Activated naive CD4-positive, alpha-beta T cell treated with anti-CD3 and anti-CD28 coated beads for 36 hours (primary cell): Measurements from ENCODE around the gene MOXD1. TPM values are rescaled to one million over a fixed set of nuclear protein-coding genes. Genes with fewer than 3 reads are reported as not detected.
A peak's percentile ranks its signal among the peaks of the same experiment; 100 is the strongest.

ENCODE experiments used
- CTCF ChIA-PET: fragments of 350-600 bp; sonication (Branson Sonifier 250); formaldehyde crosslinking; loops from one replicate; lab custom pipeline; 2021; ENCODE audit warnings: antibody characterized with exemption; lab: Charles Lee
- DNase-seq: peaks from one replicate; pipeline ENCODE4 v3.0.0-alpha.2; 2020
- H3K27ac Mint-ChIP-seq: one replicate; pipeline ENCODE4 v1.8.0; 2021; ENCODE audit warnings: mild to moderate bottlenecking, mixed read lengths
- H3K27me3 Mint-ChIP-seq: one replicate; pipeline ENCODE4 v1.8.0; 2021; ENCODE audit warnings: low read depth, mixed read lengths
- H3K36me3 Mint-ChIP-seq: one replicate; pipeline ENCODE4 v1.8.0; 2021; ENCODE audit warnings: low read depth, mixed read lengths
- H3K4me1 Mint-ChIP-seq: one replicate; pipeline ENCODE4 v1.8.0; 2021; ENCODE audit warnings: low read depth, mixed read lengths
- H3K4me3 Mint-ChIP-seq: one replicate; pipeline ENCODE4 v1.8.0; 2021; ENCODE audit warnings: mild to moderate bottlenecking, moderate library complexity, mixed read lengths
- H3K9me3 Mint-ChIP-seq: one replicate; pipeline ENCODE4 v1.8.0; 2021; ENCODE audit warnings: mixed read lengths
- intact Hi-C: fragments of 100-400 bp; cut with micrococcal nuclease; formaldehyde crosslinking; loops from one replicate; pipeline ENCODE4 v1.15.1; 2023
- total RNA-seq, 2 experiments: library from RNA; stranded (reverse); gene quantifications; one replicate each; pipeline ENCODE4 v1.2.3, GENCODE V29; 2021

The MOXD1 gene
- total RNA-seq, 2 experiments from 2014 or later = not detected

GRCh38 chr6:132392270-132392646 lies 9.0 kb downstream of the MOXD1 start:
- Mint-ChIP-seq H3K27me3 (peaks cover 35% of the 10 kb centered on the region), H3K4me1 (no peaks in the 10 kb centered on the region), H3K4me3 (no peak overlapping the region), H3K36me3 (peaks cover 5% of the 10 kb centered on the region), H3K9me3 (peaks cover 17% of the 10 kb centered on the region), H3K27ac (no peak overlapping the region)
- no peak for DNase-seq
- CTCF ChIA-PET = no interaction called here
- intact Hi-C loops = loop anchor here (2.0 kb wide), 1 partner anchor 91 kb away; no protein-coding TSS in a partner anchor

- intact Hi-C loops = loop anchor here (2.0 kb wide), 1 partner anchor 91 kb away; no protein-coding TSS in a partner anchor
- Mint-ChIP-seq H3K27ac (no peak overlapping the region), H3K4me3 (no peak overlapping the region)
Measured at GRCh38 chr6:132391391-132392269, 9.6 kb downstream of the MOXD1 start.

GRCh38 chr6:132390451-132390850 lies 10.8 kb downstream of the MOXD1 start:
- CTCF ChIA-PET = interaction anchor here (2.3 kb wide), 1 partner anchor 110 kb away, joined by 10 read pairs; no protein-coding TSS in a partner anchor
- H3K36me3 Mint-ChIP-seq = peaks cover 4% of the 10 kb centered on the region
- DNase-seq = no peak
- peaks cover 15% of the 10 kb centered on the region for H3K9me3 Mint-ChIP-seq
- H3K4me3 Mint-ChIP-seq = no peak overlapping the region
- H3K27me3 Mint-ChIP-seq = peaks cover 30% of the 10 kb centered on the region
- no peak overlapping the region for H3K27ac Mint-ChIP-seq
- no peaks in the 10 kb centered on the region for H3K4me1 Mint-ChIP-seq
- intact Hi-C loops = no loop called here

More at GRCh38 chr6:132391391-132392269, 9.6 kb downstream of the MOXD1 start:
- H3K9me3 Mint-ChIP-seq = peaks cover 17% of the 10 kb centered on the region
- H3K36me3 Mint-ChIP-seq = peaks cover 5% of the 10 kb centered on the region
- peaks cover 35% of the 10 kb centered on the region for H3K27me3 Mint-ChIP-seq
- DNase-seq = no peak
- H3K4me1 Mint-ChIP-seq = no peaks in the 10 kb centered on the region
- CTCF ChIA-PET = interaction anchor here (2.3 kb wide), 1 partner anchor 112 kb away, joined by 10 read pairs; no protein-coding TSS in a partner anchor

- intact Hi-C loops = no loop called here
- H3K36me3 Mint-ChIP-seq = peaks cover 2% of the 10 kb centered on the region
- H3K4me1 Mint-ChIP-seq = no peaks in the 10 kb centered on the region
- no peak overlapping the region for H3K27ac Mint-ChIP-seq
- no peak for DNase-seq
- peaks cover 32% of the 10 kb centered on the region for H3K27me3 Mint-ChIP-seq
- H3K4me3 Mint-ChIP-seq = no peak overlapping the region
- CTCF ChIA-PET = interaction anchor here (2.3 kb wide), 1 partner anchor 110 kb away, joined by 10 read pairs; no protein-coding TSS in a partner anchor
- peaks cover 10% of the 10 kb centered on the region for H3K9me3 Mint-ChIP-seq
Measured at GRCh38 chr6:132390017-132390416, 11.3 kb downstream of the MOXD1 start.

GRCh38 chr6:132388291-132388690 lies 13.0 kb downstream of the MOXD1 start:
- no peak overlapping the region for H3K27ac Mint-ChIP-seq
- H3K9me3 Mint-ChIP-seq = no peaks in the 10 kb centered on the region
- no peaks in the 10 kb centered on the region for H3K4me1 Mint-ChIP-seq
- no peaks in the 10 kb centered on the region for H3K36me3 Mint-ChIP-seq
- intact Hi-C loops = no loop called here
- no peak overlapping the region for H3K4me3 Mint-ChIP-seq
- CTCF ChIA-PET = no interaction called here
- peaks cover 33% of the 10 kb centered on the region for H3K27me3 Mint-ChIP-seq
- DNase-seq = no peak

DNA sequence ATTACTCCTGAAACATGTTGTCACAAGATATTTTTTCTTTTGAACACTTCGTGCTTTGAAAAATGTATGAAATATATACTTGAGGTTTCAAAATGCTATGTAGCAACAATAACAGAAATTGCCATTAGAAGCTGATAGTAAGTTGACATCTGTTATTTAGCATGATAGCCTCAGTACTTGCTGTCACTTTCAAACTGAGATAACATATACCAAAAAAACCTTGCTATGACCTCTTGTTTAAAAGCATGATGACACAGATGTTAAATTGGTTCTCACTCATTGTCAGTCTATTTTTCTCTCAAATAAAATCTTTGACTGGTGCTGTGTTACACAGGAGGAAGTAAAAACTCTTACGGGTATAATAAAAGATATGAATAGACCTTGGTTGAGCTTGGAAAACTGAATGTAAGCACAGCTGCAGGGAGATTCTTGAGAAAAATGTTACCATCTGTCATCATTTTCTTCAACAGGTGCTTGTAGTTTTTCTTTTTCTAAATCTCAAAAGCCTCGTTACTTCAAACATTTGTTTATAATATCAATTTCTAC lies 18.6 kb downstream of the MOXD1 start:
- no peaks in the 10 kb centered on the region for H3K36me3 Mint-ChIP-seq
- no peak overlapping the region for H3K27ac Mint-ChIP-seq
- H3K9me3 Mint-ChIP-seq = no peaks in the 10 kb centered on the region
- CTCF ChIA-PET = interaction anchor here (0.6 to 0.7 kb wide), 2 partner anchors 48 to 96 kb away, joined by 3 read pairs; no protein-coding TSS in a partner anchor
- intact Hi-C loops = no loop called here
- H3K4me1 Mint-ChIP-seq = no peaks in the 10 kb centered on the region
- no peak overlapping the region for H3K4me3 Mint-ChIP-seq
- H3K27me3 Mint-ChIP-seq = peaks cover 41% of the 10 kb centered on the region
- no peak for DNase-seq

DNA sequence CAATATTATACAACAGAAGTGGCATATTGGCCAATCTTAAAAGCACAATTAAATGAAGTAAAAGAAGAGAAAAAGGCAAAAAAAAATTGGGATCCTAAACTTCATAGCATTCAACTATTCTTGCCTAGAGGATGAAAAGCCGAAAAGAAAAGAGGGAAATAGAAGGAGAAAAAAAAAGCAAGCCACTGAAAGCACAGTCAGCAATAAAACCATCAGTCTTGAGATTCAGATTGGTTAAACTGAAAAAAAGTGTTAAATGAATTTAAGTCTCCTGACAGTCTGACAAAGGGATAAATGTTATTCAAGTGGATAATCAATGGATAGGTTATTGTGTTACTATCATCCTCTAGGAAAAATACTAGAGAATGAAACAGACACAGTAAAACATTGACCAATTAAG lies 19.9 kb downstream of the MOXD1 start:
- Mint-ChIP-seq H3K9me3 (no peaks in the 10 kb centered on the region), H3K4me3 (no peak overlapping the region), H3K36me3 (no peaks in the 10 kb centered on the region), H3K27me3 (peaks cover 42% of the 10 kb centered on the region), H3K27ac (no peak overlapping the region), H3K4me1 (no peaks in the 10 kb centered on the region)
- CTCF ChIA-PET = no interaction called here
- DNase-seq = no peak
- intact Hi-C loops = no loop called here

DNA sequence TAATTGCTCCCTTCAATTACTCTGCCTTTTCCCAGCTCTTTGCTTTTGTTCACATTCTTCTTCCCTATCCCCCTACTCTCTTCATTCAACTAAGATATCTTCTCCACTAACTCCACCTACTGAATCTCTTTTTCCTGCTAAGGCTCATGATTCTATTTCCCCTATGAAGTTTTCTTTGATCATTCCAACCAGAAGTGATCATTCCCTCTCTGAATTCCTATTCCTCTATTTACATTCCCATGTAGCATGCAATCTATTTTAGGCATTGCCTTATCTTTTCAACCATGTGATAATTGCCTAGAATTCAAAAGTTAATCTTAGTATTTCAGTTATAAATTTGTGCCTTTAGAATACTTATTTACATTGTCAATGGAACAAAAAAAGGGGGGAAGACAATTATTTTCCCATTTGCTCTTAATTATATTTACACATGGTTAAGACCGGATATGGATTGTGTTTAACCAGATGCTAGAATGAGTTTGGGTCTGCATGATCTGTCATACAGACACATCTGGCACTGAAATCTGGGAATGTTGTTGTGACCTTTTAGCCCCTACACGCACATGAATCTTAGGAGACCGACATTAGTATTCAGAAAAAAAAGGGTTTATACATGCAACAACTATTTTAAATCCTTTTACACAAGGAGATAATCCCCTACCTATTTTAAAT lies 20.8 kb downstream of the MOXD1 start:
- intact Hi-C loops = no loop called here
- no peak for DNase-seq
- no peak overlapping the region for H3K4me3 Mint-ChIP-seq
- no peaks in the 10 kb centered on the region for H3K9me3 Mint-ChIP-seq
- peaks cover 41% of the 10 kb centered on the region for H3K27me3 Mint-ChIP-seq
- H3K36me3 Mint-ChIP-seq = no peaks in the 10 kb centered on the region
- no peaks in the 10 kb centered on the region for H3K4me1 Mint-ChIP-seq
- H3K27ac Mint-ChIP-seq = no peak overlapping the region
- CTCF ChIA-PET = interaction anchor here (1.3 kb wide), 1 partner anchor 101 kb away, joined by 3 read pairs; no protein-coding TSS in a partner anchor

GRCh38 chr6:132369526-132369925 lies 31.7 kb downstream of the MOXD1 start:
- Mint-ChIP-seq H3K27ac (no peak overlapping the region), H3K9me3 (no peaks in the 10 kb centered on the region), H3K27me3 (peaks cover 25% of the 10 kb centered on the region), H3K36me3 (no peaks in the 10 kb centered on the region), H3K4me1 (peaks cover 9% of the 10 kb centered on the region), H3K4me3 (no peak overlapping the region)
- CTCF ChIA-PET = no interaction called here
- intact Hi-C loops = loop anchor here (5.0 kb wide), 1 partner anchor 393 kb away; no protein-coding TSS in a partner anchor
- DNase-seq = no peak

DNA sequence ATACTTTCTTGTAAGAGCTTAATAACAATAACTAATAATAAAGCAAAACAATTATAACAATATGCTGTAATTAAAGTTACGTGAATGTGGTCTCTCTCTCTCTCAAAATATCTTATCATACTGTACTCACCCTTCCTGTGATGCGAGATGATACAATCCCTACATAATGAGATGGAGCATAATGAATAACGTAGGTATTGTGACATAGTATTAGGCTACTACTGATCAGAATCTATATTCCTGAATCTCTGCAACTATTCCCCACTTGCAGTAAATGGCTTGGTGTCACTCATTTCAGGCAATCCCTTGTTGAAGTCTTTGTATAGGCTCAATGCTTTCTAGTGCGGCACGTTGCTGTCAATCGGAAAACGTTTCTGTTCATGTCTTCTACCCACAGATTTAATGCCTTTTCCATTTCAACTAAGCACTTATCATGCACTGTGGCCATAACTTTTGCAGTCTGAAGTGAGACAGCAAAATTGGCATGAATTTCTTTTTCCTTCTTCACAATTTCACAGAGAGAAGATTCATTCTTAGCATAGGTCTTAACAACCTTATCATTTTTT lies 32.3 kb downstream of the MOXD1 start:
- Mint-ChIP-seq H3K27me3 (peaks cover 26% of the 10 kb centered on the region), H3K27ac (no peak overlapping the region), H3K4me1 (peaks cover 9% of the 10 kb centered on the region), H3K36me3 (no peaks in the 10 kb centered on the region), H3K4me3 (no peak overlapping the region), H3K9me3 (no peaks in the 10 kb centered on the region)
- intact Hi-C loops = loop anchor here (5.0 kb wide), 1 partner anchor 393 kb away; no protein-coding TSS in a partner anchor
- DNase-seq = no peak
- CTCF ChIA-PET = no interaction called here

DNA sequence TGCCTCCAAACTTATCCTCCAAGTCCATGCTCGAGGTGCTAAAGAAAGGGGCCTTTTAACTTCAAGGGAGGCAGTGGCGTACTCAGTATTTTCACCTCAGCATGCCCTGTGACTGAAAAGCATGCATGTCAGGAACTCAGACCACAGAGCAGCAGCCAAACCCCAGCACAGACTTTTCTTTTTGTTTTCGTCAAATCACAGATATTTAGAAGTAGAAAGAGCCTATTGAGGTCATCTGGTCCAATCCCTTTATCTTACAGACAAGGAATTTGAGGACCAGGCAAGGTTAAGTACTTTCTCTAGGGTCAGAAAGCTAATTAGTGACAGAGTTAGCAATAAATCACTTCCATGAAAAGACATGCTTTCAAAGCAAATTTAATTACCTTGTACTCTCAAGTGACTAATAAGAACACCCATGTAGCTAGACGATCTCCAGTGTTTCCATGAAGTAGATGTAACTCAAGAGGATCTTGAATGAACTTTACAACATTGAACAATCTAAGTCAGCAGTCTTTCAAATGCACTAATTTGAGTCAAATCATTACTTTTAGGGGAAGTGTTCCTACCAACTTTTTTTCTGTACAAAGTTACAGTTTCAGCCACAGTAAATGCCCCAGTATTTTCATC lies 35.9 kb downstream of the MOXD1 start:
- Mint-ChIP-seq H3K36me3 (no peaks in the 10 kb centered on the region), H3K27me3 (peaks cover 28% of the 10 kb centered on the region), H3K9me3 (no peaks in the 10 kb centered on the region), H3K4me3 (no peak overlapping the region), H3K27ac (no peak overlapping the region), H3K4me1 (peaks cover 17% of the 10 kb centered on the region)
- CTCF ChIA-PET = interaction anchor here (0.7 kb wide), 1 partner anchor 39 kb away, joined by 3 read pairs; no protein-coding TSS in a partner anchor
- DNase-seq = peak; percentile 5
- intact Hi-C loops = loop anchor here (1.0 to 5.0 kb wide), 4 partner anchors 11 to 397 kb away; no protein-coding TSS in a partner anchor
